ENCODE data around the gene COX10. TPM values are rescaled to one million over a fixed set of nuclear protein-coding genes. Genes with fewer than 3 reads are reported as not detected.
"Not testable (repeated sequence)": the region's sequence is repeated elsewhere in the genome, so short reads cannot be mapped to it uniquely, and the experiment has no call there.

COX10 gene
- total and polyA plus RNA-seq, 9 donors: 11.4 to 16.1 (median 14.1) TPM

DNA sequence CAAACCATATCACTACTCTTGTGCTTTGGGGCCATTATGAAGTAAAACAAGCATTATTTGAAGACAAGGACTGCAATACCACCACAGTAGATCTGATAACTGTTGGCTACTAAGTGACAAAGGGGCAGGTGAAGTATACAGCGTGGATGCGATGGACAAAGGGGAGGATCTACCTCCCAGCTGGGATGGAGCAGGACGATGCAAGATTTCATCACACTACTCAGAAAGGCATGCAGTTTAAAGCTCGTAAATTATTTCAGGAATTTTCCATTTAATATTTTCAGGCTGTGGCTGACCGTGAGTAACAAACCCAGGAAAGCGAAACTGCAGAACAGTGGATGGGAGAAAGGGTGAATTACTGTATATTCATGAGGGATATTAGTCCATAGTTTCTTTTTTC, 161.9 kb downstream of the COX10 start:
- no CpG with 5 or more reads among the region's 6 CpGs for WGBS (ENCODE audit: insufficient coverage)
- H3K27me3 ChIP-seq (ENCODE audit: control insufficient read depth, insufficient read depth, low read length); H3K4me1 ChIP-seq (ENCODE audit: control insufficient read depth, insufficient read depth, low read length): not testable (repeated sequence)

DNA sequence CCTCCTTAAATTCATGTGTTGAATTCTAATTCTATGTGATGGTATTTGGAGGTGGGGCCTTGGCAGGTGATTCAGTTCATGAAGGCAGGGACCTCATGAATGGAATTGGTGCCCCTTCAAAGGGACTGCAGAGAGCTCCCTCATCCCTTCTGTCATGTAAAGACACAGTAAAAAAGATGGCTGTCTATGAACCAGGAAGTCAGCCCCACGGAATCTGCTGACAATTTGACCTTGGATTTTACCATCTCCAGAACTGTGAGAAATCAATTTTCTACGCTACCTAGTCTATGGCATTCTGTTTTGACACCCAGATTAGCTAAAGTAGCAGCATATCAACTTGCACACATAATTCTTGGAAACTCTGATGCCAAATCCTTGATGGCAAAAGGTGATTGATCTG, 165.7 kb downstream of the COX10 start:
- H3K27ac ChIP-seq (ENCODE audit: low read length); H3K27me3 ChIP-seq (ENCODE audit: control insufficient read depth, insufficient read depth, low read length); DNase-seq; H3K9me3 ChIP-seq (replicated peaks; ENCODE audit: control insufficient read depth, low read depth, low read length); H3K4me1 ChIP-seq (ENCODE audit: control insufficient read depth, insufficient read depth, low read length); H3K4me3 ChIP-seq (ENCODE audit: low read length); H3K36me3 ChIP-seq (ENCODE audit: control insufficient read depth, insufficient read depth, low read length): not testable (repeated sequence)
- WGBS (ENCODE audit: insufficient coverage): no CpG with 5 or more reads among the region's 2 CpGs

More for the DNA sequence above, 161.9 kb downstream of the COX10 start:
- H3K9me3 ChIP-seq (replicated peaks; ENCODE audit: control insufficient read depth, low read depth, low read length); DNase-seq; H3K4me3 ChIP-seq (ENCODE audit: low read length); H3K36me3 ChIP-seq (ENCODE audit: control insufficient read depth, insufficient read depth, low read length); H3K27ac ChIP-seq (ENCODE audit: low read length): not testable (repeated sequence)

DNA sequence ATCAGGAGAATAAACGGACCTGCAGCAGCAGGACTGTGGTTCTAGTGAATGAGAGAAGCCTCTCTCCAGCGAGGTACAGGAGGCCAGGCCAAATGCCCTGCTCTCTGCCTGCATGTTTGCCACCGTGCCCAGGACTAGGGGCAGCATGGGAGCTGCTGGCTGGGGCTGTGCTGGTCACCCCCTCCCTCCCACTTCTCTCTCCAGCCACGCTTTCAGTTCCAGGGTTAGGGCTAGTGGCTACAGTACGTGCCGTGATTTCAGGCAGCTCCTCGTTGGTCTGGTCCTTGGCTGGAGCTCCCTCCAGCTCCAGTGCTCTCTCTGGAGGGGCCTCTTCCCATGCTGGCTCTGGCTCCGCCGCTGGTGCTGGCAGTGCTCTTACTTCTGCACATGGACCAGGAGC, 166.7 kb downstream of the COX10 start:
- not testable (repeated sequence) for H3K4me1 ChIP-seq (ENCODE audit: control insufficient read depth, insufficient read depth, low read length); DNase-seq; H3K36me3 ChIP-seq (ENCODE audit: control insufficient read depth, insufficient read depth, low read length); H3K27ac ChIP-seq (ENCODE audit: low read length); H3K9me3 ChIP-seq (replicated peaks; ENCODE audit: control insufficient read depth, low read depth, low read length); H3K27me3 ChIP-seq (ENCODE audit: control insufficient read depth, insufficient read depth, low read length); H3K4me3 ChIP-seq (ENCODE audit: low read length)
- WGBS (ENCODE audit: insufficient coverage): 42% methylated on average over 2 of the region's 9 CpGs

- not testable (repeated sequence) for H3K27me3 ChIP-seq (ENCODE audit: control insufficient read depth, insufficient read depth, low read length); H3K36me3 ChIP-seq (ENCODE audit: control insufficient read depth, insufficient read depth, low read length); H3K9me3 ChIP-seq (replicated peaks; ENCODE audit: control insufficient read depth, low read depth, low read length); DNase-seq; H3K4me3 ChIP-seq (ENCODE audit: low read length); H3K4me1 ChIP-seq (ENCODE audit: control insufficient read depth, insufficient read depth, low read length); H3K27ac ChIP-seq (ENCODE audit: low read length)
- 92% methylated on average over 6 of the region's 11 CpGs for WGBS (ENCODE audit: insufficient coverage)
Measured at GRCh38 chr17:14236762-14237161, 167.5 kb downstream of the COX10 start, which contains the start of gene CDRT15. Gene CDRT15, minus strand, starts transcription at chr17:14236862. Its CDS starts 29 bp downstream, at chr17:14236833.

DNA sequence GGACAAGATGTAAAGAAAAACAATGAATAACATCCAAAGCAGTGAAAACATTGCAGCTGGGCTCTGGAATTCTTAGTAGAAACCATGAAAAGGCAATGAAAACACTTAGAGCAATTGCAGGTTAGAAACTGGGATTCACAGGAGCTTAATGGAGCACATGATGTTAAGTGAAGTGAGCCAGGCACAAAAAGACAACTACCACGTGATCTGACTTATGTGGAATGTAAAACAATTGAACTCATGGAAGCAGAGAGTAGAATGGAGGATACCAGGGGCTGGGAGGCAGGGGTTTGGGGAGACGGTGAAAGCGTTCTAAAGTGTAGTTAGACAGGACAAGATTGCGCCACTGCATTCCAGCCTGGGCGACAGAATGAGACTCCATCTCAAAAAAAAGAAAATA, 170.0 kb downstream of the COX10 start:
- H3K27me3 ChIP-seq (ENCODE audit: control insufficient read depth, insufficient read depth, low read length); H3K36me3 ChIP-seq (ENCODE audit: control insufficient read depth, insufficient read depth, low read length); H3K9me3 ChIP-seq (replicated peaks; ENCODE audit: control insufficient read depth, low read depth, low read length); H3K4me1 ChIP-seq (ENCODE audit: control insufficient read depth, insufficient read depth, low read length); DNase-seq; H3K27ac ChIP-seq (ENCODE audit: low read length); H3K4me3 ChIP-seq (ENCODE audit: low read length): not testable (repeated sequence)
- WGBS (ENCODE audit: insufficient coverage): no CpG with 5 or more reads among the region's 5 CpGs

DNA sequence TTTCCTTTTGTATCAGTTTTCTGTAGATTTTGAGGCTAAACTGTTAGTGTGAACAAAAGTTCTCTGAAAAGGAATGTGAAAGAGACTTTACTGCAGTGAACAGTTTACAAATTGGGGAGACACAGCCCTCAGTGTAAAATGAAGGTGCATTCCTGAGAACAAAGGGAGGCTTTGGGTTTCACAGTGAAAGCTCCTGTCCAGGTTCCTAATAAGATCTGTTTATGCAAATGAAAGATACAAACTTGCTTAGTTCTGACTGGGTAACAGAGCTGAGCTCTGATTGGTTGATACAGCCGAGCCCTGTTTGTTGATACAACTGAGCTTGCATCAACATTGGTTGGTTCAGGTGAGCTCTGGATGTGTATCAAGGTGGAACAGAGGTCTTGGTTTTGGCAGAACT, 175.7 kb downstream of the COX10 start:
- no CpG with 5 or more reads among the region's 1 CpG for WGBS (ENCODE audit: insufficient coverage)

DNA sequence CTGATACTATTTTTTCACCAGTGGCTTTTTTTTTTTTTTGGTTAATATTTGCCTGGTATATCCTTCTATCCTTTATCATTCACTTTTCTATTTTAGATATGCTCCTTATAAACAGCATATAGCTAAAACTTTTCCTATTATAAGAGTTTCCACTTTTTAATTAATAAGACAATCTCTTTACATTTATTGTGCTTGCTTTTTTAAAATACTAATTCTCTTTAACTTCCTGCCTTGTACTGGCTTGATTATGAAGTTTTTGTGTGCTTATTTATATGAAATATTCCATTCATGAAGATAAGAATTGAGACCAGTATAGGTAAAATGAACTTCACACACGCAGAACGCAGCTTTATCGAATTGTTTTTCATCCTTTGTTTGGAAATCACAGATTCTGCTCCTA, 176.3 kb downstream of the COX10 start:
- H3K36me3 ChIP-seq (ENCODE audit: control insufficient read depth, insufficient read depth, low read length): no peaks in the 10 kb centered on the region
- H3K4me1 ChIP-seq (ENCODE audit: control insufficient read depth, insufficient read depth, low read length): no peaks in the 10 kb centered on the region
- H3K27ac ChIP-seq (ENCODE audit: low read length): no peak overlapping the region
- WGBS (ENCODE audit: insufficient coverage): no CpG with 5 or more reads among the region's 3 CpGs
- H3K27me3 ChIP-seq (ENCODE audit: control insufficient read depth, insufficient read depth, low read length): no peaks in the 10 kb centered on the region
- H3K9me3 ChIP-seq (replicated peaks; ENCODE audit: control insufficient read depth, low read depth, low read length): no peaks in the 10 kb centered on the region
- DNase-seq: no peak
- H3K4me3 ChIP-seq (ENCODE audit: low read length): no peak overlapping the region

More for the DNA sequence above, 175.7 kb downstream of the COX10 start:
- H3K27me3 ChIP-seq (ENCODE audit: control insufficient read depth, insufficient read depth, low read length): no peaks in the 10 kb centered on the region
- H3K4me3 ChIP-seq (ENCODE audit: low read length): no peak overlapping the region
- H3K4me1 ChIP-seq (ENCODE audit: control insufficient read depth, insufficient read depth, low read length): no peaks in the 10 kb centered on the region
- no peak overlapping the region for H3K27ac ChIP-seq (ENCODE audit: low read length)
- no peaks in the 10 kb centered on the region for H3K9me3 ChIP-seq (replicated peaks; ENCODE audit: control insufficient read depth, low read depth, low read length)
- DNase-seq: no peak
- no peaks in the 10 kb centered on the region for H3K36me3 ChIP-seq (ENCODE audit: control insufficient read depth, insufficient read depth, low read length)

Other genes with a start within 250 kb of the COX10 start
- gene CDRT15, start 167.4 kb downstream of the COX10 start, total RNA-seq: not detected
- gene CDRT15, start 167.4 kb downstream of the COX10 start, polyA plus RNA-seq (ENCODE audit: insufficient read depth in 1 of 8, insufficient read length in 8 of 8, low replicate concordance in 1 of 8): 1 to 10 TPM in 1 of 8 donors, under 1 TPM in 7; 0.23 to 1.1 (median 0.43) TPM
- 1.6 TPM for gene HS3ST3B1, start 231.6 kb downstream of the COX10 start, total RNA-seq
- gene HS3ST3B1, start 231.6 kb downstream of the COX10 start, polyA plus RNA-seq (ENCODE audit: insufficient read depth in 1 of 8, insufficient read length in 8 of 8, low replicate concordance in 1 of 8): 1 to 10 TPM; 1.0 to 4.6 (median 2.3) TPM

All from muscle of leg (tissue), 11 donors.